Measurements from ENCODE around the gene THADA. TPM values are rescaled to one million over a fixed set of nuclear protein-coding genes. Genes with fewer than 3 reads are reported as not detected.

Gene THADA
- total and polyA plus RNA-seq, 12 donors, result 7.5 to 18.0 (median 15.2) TPM

DNA sequence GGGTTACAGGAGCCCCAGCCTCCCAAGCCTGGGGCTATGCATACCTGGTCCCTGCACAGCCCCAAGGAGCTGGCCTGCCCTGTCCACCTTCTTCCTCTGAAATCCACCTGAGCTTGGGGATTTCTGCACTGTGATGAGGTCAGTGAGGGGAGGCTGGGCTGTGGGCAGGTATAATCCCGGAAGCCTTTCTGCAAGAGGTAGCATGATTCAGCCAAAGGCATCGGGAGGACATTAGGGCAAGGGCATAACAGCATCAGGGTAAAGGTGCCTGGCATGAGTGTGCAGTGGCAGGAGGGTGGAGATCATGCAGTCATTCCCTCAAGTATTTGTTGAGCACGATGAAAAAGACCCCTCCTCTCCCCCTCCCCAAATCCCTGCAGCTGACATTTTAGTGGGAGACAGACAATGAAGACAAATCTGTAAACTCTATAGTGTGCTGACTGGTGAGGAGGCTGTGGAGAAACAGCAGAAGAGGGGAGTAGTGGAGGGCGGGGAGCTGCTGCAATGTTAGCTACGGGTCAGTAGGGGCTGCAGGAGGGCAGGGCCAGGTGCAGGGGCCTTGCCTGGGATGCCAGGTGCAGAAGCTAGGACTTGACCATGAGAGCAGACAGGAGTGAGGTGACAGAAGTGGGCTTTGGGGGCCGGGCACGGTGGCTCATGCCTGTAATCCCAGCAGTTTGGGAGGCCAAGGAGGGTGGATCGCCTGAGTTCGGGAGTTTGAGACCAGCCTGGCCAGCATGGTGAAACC is 388.1 kb downstream of the THADA start:
- no peak for DNase-seq
- no peaks in the 10 kb centered on the region for H3K27me3 ChIP-seq
- intact Hi-C loops (cut with DNase I), result no loop called here

DNA sequence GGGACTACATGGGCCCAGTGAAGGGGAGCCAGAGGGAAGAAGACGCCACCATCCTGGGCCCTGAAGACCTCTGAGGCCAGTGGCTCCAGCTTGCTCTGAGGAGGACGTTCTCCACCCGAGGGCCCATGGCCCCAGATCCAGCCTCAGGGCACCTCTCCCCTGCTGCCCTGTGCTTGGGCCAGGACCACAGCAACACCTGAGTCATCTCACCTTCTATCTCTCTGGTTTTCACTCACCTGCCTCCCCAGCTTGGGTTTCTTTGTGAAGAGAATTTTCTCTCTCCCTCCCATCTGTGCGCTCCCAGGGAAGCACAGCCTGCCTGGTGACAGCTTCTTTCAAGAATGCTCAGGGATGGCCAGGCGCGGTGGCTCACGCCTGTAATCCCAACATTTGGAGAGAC is 389.2 kb downstream of the THADA start:
- Histone ChIP-seq H3K4me3 (no peak overlapping the region), H3K27ac (no peak overlapping the region), H3K4me1 (peaks cover 0 to 20% (median 5%) of the 10 kb centered on the region in 9 donors), H3K36me3 (no peaks in the 10 kb centered on the region), H3K27me3 (no peaks in the 10 kb centered on the region), H3K9me3 (no peaks in the 10 kb centered on the region)
- TF ChIP-seq, protein P1, sequence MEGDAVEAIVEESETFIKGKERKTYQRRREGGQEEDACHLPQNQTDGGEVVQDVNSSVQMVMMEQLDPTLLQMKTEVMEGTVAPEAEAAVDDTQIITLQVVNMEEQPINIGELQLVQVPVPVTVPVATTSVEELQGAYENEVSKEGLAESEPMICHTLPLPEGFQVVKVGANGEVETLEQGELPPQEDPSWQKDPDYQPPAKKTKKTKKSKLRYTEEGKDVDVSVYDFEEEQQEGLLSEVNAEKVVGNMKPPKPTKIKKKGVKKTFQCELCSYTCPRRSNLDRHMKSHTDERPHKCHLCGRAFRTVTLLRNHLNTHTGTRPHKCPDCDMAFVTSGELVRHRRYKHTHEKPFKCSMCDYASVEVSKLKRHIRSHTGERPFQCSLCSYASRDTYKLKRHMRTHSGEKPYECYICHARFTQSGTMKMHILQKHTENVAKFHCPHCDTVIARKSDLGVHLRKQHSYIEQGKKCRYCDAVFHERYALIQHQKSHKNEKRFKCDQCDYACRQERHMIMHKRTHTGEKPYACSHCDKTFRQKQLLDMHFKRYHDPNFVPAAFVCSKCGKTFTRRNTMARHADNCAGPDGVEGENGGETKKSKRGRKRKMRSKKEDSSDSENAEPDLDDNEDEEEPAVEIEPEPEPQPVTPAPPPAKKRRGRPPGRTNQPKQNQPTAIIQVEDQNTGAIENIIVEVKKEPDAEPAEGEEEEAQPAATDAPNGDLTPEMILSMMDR (IDR thresholded peaks at IDR 0.05), result no peak
- WGBS, 2 donors, result 96 to 98% methylated on average over 7 of the region's 7 CpGs
- DNase-seq, result no peak
- ATAC-seq, result no peak
- intact Hi-C loops (cut with DNase I), result no loop called here

More for the DNA sequence above, 388.1 kb downstream of the THADA start:
- H3K4me3 ChIP-seq, result no peak overlapping the region
- H3K4me1 ChIP-seq, result peaks cover 0 to 30% (median 5%) of the 10 kb centered on the region in 9 donors
- WGBS, 2 donors, result 83 to 87% methylated on average over 9 of the region's 9 CpGs
- no peaks in the 10 kb centered on the region for H3K36me3 ChIP-seq
- no peak overlapping the region for H3K27ac ChIP-seq
- ATAC-seq, result no peak
- H3K9me3 ChIP-seq, result no peaks in the 10 kb centered on the region
- TF ChIP-seq, protein P1 (IDR thresholded peaks at IDR 0.05), result no peak

DNA sequence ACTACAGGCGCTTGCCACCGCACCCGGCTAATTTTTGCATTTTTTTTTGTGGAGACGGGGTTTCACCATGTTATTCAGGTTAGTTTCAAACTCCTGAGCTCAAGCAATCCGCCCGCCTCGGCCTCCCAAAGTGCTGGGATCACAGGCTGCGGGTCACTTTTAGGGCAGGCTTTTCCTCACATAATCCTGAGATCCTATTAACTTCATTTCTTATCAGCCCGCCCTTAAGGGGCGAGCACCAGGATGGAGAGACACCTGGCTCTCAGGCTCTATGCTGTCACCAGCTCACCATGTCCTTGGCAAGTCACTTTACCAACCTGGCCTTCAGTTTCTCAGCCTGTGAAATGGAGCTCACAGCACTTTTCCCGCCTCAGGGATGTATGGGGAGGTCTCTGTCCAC is 392.5 kb downstream of the THADA start:
- intact Hi-C loops (cut with DNase I), result no loop called here
- no peak for DNase-seq
- Histone ChIP-seq H3K27me3 (no peaks in the 10 kb centered on the region), H3K4me3 (no peak overlapping the region), H3K4me1 (peaks cover 0 to 6% (median 0%) of the 10 kb centered on the region in 9 donors), H3K36me3 (no peaks in the 10 kb centered on the region), H3K27ac (no peak overlapping the region), H3K9me3 (no peaks in the 10 kb centered on the region)
- WGBS, 2 donors, result 96 to 97% methylated on average over 11 of the region's 11 CpGs
- TF ChIP-seq, protein P1 (IDR thresholded peaks at IDR 0.05), result no peak
- ATAC-seq, result no peak

DNA sequence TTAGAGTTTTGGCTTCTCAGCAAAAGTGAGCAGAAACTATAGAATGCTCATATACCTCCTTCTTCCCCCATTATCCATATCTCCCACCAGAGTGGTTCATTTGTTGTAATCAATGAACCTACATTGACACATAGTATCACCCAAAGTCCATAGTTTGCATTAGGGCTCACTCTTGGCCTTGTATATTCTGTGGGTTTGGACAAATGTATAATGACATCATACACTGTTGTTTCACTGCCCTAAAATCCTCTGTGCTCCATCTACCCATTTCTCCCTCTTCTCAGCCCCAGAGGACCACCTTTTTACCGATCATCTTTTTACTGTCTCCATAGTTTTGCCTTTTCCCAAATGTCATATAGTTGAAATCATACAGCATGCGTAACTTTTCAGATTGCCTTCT is 393.5 kb downstream of the THADA start:
- no peak overlapping the region for H3K27ac ChIP-seq
- TF ChIP-seq, protein P1 (IDR thresholded peaks at IDR 0.05), result no peak
- no peaks in the 10 kb centered on the region for H3K9me3 ChIP-seq
- H3K4me1 ChIP-seq, result peaks cover 0 to 10% (median 0%) of the 10 kb centered on the region in 9 donors
- intact Hi-C loops (cut with DNase I), result no loop called here
- 47 to 71% methylated on average over 2 of the region's 2 CpGs for WGBS, 2 donors
- no peaks in the 10 kb centered on the region for H3K27me3 ChIP-seq
- no peak for ATAC-seq
- no peak overlapping the region for H3K4me3 ChIP-seq
- no peak for DNase-seq
- H3K36me3 ChIP-seq, result no peaks in the 10 kb centered on the region

Measured in heart right ventricle (tissue), 16 donors.